Stimulated activated CD8-positive, alpha-beta memory T cell treated with anti-CD3 and anti-CD28 coated beads, Interleukin-4, amount 100 ng/mL, for 48 hours (primary cell): ENCODE data around the gene DAPK1.
"Not testable (repeated sequence)": the region's sequence is repeated elsewhere in the genome, so short reads cannot be mapped to it uniquely, and the experiment has no call there.

Source experiments
- DNase-seq: peaks from one replicate; pipeline ENCODE4 v3.0.0-alpha.2; 2020

The DAPK1 gene

GRCh38 chr9:87718852-87719612, 221.4 kb downstream of the DAPK1 start:
- DNase-seq: no peak

GRCh38 chr9:87720173-87720572, 222.5 kb downstream of the DAPK1 start:
- DNase-seq: no peak

- DNase-seq: no peak
Measured at GRCh38 chr9:87722393-87723088, 224.9 kb downstream of the DAPK1 start.

- no peak for DNase-seq
Measured at GRCh38 chr9:87725356-87725899, 227.8 kb downstream of the DAPK1 start.

- DNase-seq: peak; percentile 63
Measured at GRCh38 chr9:87725900-87726709, 228.4 kb downstream of the DAPK1 start, which contains the start of gene CTSL. TSS of gene CTSL (plus strand) at chr9:87726119. CDS start at chr9:87727604, 1,485 bp downstream.

GRCh38 chr9:87729246-87729645, 231.6 kb downstream of the DAPK1 start:
- no peak for DNase-seq

- no peak for DNase-seq
Measured at GRCh38 chr9:87731321-87731720, 233.7 kb downstream of the DAPK1 start.

- DNase-seq: no peak
Measured at GRCh38 chr9:87732344-87732743, 234.7 kb downstream of the DAPK1 start.

GRCh38 chr9:87732756-87733155, 235.1 kb downstream of the DAPK1 start:
- no peak for DNase-seq

GRCh38 chr9:87733273-87734052, 235.8 kb downstream of the DAPK1 start:
- no peak for DNase-seq

- DNase-seq: no peak
Measured at GRCh38 chr9:87734106-87734505, 236.4 kb downstream of the DAPK1 start.

- DNase-seq: no peak
Measured at GRCh38 chr9:87739546-87739945, 241.9 kb downstream of the DAPK1 start.

GRCh38 chr9:87740209-87740608, 242.5 kb downstream of the DAPK1 start:
- DNase-seq: no peak

GRCh38 chr9:87741326-87741725, 243.7 kb downstream of the DAPK1 start:
- no peak for DNase-seq

- no peak for DNase-seq
Measured at GRCh38 chr9:87741891-87742290, 244.2 kb downstream of the DAPK1 start.

- no peak for DNase-seq
Measured at GRCh38 chr9:87742813-87743428, 245.3 kb downstream of the DAPK1 start.

GRCh38 chr9:87744247-87744646, 246.6 kb downstream of the DAPK1 start:
- DNase-seq: not testable (repeated sequence)

GRCh38 chr9:87746186-87746585, 248.5 kb downstream of the DAPK1 start:
- DNase-seq: no peak

- DNase-seq: no peak
Measured at GRCh38 chr9:87748881-87749280, 251.2 kb downstream of the DAPK1 start.

GRCh38 chr9:87749335-87750035, 251.8 kb downstream of the DAPK1 start:
- no peak for DNase-seq

GRCh38 chr9:87750726-87751125, 253.1 kb downstream of the DAPK1 start:
- DNase-seq: no peak
